Fibroblast of mammary gland (primary cell): ENCODE data around the gene SLC22A23.
A peak's percentile ranks its signal among the peaks of the same experiment; 100 is the strongest.

ENCODE experiments used
- DNase-seq: peaks from one replicate; pipeline ENCODE4 v3.0.0-alpha.2; 2010; ENCODE audit warnings: low read depth
- H3K4me3 ChIP-seq: 2 replicates; pipeline ENCODE4 v1.5.1; 2011; ENCODE audit warnings: low read depth, mild to moderate bottlenecking, low read length, moderate library complexity; ENCODE audit not compliant: control insufficient read depth
- CTCF ChIP-seq: conservative IDR thresholded peaks from 2 replicates; pipeline ENCODE4 v1.5.1; 2011; ENCODE audit warnings: low read depth, low read length, inconsistent platforms; ENCODE audit not compliant: control insufficient read depth, insufficient read depth

Gene SLC22A23

GRCh38 chr6:3226481-3227362 is 230.1 kb downstream of the SLC22A23 start:
- H3K4me3 ChIP-seq, result peak overlapping the region; percentile 13
- TF ChIP-seq CTCF, result no peak
- DNase-seq, result no peak

- no peak overlapping the region for H3K4me3 ChIP-seq
- TF ChIP-seq CTCF, result no peak
- no peak for DNase-seq
These were observed 230.8 kb downstream of the SLC22A23 start for GRCh38 chr6:3226042-3226441.

- no peak overlapping the region for H3K4me3 ChIP-seq
- TF ChIP-seq CTCF, result no peak
- no peak for DNase-seq
These were observed 234.3 kb downstream of the SLC22A23 start for GRCh38 chr6:3222506-3223038.

- DNase-seq, result no peak
- TF ChIP-seq CTCF, result no peak
- no peak overlapping the region for H3K4me3 ChIP-seq
These were observed 235.3 kb downstream of the SLC22A23 start for GRCh38 chr6:3221578-3221977.

GRCh38 chr6:3220366-3220765 is 236.5 kb downstream of the SLC22A23 start:
- H3K4me3 ChIP-seq, result no peak overlapping the region
- no peak for DNase-seq
- TF ChIP-seq CTCF, result no peak
